ENCODE measurements around the gene PLEK.

Gene PLEK

GRCh38 chr2:68357605-68358337 lies 7.3 kb upstream of the PLEK start:
- Histone ChIP-seq H3K9me3 (ENCODE audit: control insufficient read depth, low read depth, low read length) (no peaks in the 10 kb centered on the region), H3K4me1 (ENCODE audit: control insufficient read depth, low read depth, low read length) (no peaks in the 10 kb centered on the region), H3K4me3 (ENCODE audit: low read length) (no peak overlapping the region), H3K27me3 (ENCODE audit: control insufficient read depth, insufficient read depth, low read length) (peaks cover 7% of the 10 kb centered on the region), H3K36me3 (ENCODE audit: control insufficient read depth, low read depth, low read length) (no peaks in the 10 kb centered on the region), H3K27ac (ENCODE audit: low read length) (no peak overlapping the region), H3K9ac (ENCODE audit: low read length) (no peak overlapping the region)

- Histone ChIP-seq H3K9ac (ENCODE audit: low read length) (no peak overlapping the region), H3K36me3 (ENCODE audit: control insufficient read depth, low read depth, low read length) (no peaks in the 10 kb centered on the region), H3K27me3 (ENCODE audit: control insufficient read depth, insufficient read depth, low read length) (peaks cover 11% of the 10 kb centered on the region), H3K4me1 (ENCODE audit: control insufficient read depth, low read depth, low read length) (no peaks in the 10 kb centered on the region), H3K9me3 (ENCODE audit: control insufficient read depth, low read depth, low read length) (no peaks in the 10 kb centered on the region), H3K27ac (ENCODE audit: low read length) (no peak overlapping the region), H3K4me3 (ENCODE audit: low read length) (no peak overlapping the region)
Observed at GRCh38 chr2:68359889-68360288, 5.2 kb upstream of the PLEK start.

- Histone ChIP-seq H3K9ac (ENCODE audit: low read length) (no peak overlapping the region), H3K36me3 (ENCODE audit: control insufficient read depth, low read depth, low read length) (no peaks in the 10 kb centered on the region), H3K4me1 (ENCODE audit: control insufficient read depth, low read depth, low read length) (no peaks in the 10 kb centered on the region), H3K4me3 (ENCODE audit: low read length) (no peak overlapping the region), H3K9me3 (ENCODE audit: control insufficient read depth, low read depth, low read length) (no peaks in the 10 kb centered on the region), H3K27me3 (ENCODE audit: control insufficient read depth, insufficient read depth, low read length) (peaks cover 11% of the 10 kb centered on the region), H3K27ac (ENCODE audit: low read length) (no peak overlapping the region)
Observed at GRCh38 chr2:68362069-68362468, 3.0 kb upstream of the PLEK start.

- Histone ChIP-seq H3K9ac (ENCODE audit: low read length) (no peak overlapping the region), H3K36me3 (ENCODE audit: control insufficient read depth, low read depth, low read length) (no peaks in the 10 kb centered on the region), H3K27ac (ENCODE audit: low read length) (no peak overlapping the region), H3K4me3 (ENCODE audit: low read length) (no peak overlapping the region), H3K27me3 (ENCODE audit: control insufficient read depth, insufficient read depth, low read length) (peaks cover 11% of the 10 kb centered on the region), H3K9me3 (ENCODE audit: control insufficient read depth, low read depth, low read length) (no peaks in the 10 kb centered on the region), H3K4me1 (ENCODE audit: control insufficient read depth, low read depth, low read length) (no peaks in the 10 kb centered on the region)
Observed at GRCh38 chr2:68362749-68363148, 2.3 kb upstream of the PLEK start.

- Histone ChIP-seq H3K9ac (ENCODE audit: low read length) (no peak overlapping the region), H3K4me3 (ENCODE audit: low read length) (no peak overlapping the region), H3K27ac (ENCODE audit: low read length) (no peak overlapping the region), H3K9me3 (ENCODE audit: control insufficient read depth, low read depth, low read length) (no peaks in the 10 kb centered on the region), H3K4me1 (ENCODE audit: control insufficient read depth, low read depth, low read length) (no peaks in the 10 kb centered on the region), H3K27me3 (ENCODE audit: control insufficient read depth, insufficient read depth, low read length) (peaks cover 11% of the 10 kb centered on the region), H3K36me3 (ENCODE audit: control insufficient read depth, low read depth, low read length) (no peaks in the 10 kb centered on the region)
Observed at GRCh38 chr2:68363721-68364120, 1.4 kb upstream of the PLEK start.

- no peak overlapping the region for H3K27ac ChIP-seq (ENCODE audit: low read length)
- H3K9ac ChIP-seq (ENCODE audit: low read length): no peak overlapping the region
- no peaks in the 10 kb centered on the region for H3K4me1 ChIP-seq (ENCODE audit: control insufficient read depth, low read depth, low read length)
- H3K36me3 ChIP-seq (ENCODE audit: control insufficient read depth, low read depth, low read length): no peaks in the 10 kb centered on the region
- H3K4me3 ChIP-seq (ENCODE audit: low read length): no peak overlapping the region
- H3K27me3 ChIP-seq (ENCODE audit: control insufficient read depth, insufficient read depth, low read length): peaks cover 11% of the 10 kb centered on the region
- H3K9me3 ChIP-seq (ENCODE audit: control insufficient read depth, low read depth, low read length): no peaks in the 10 kb centered on the region
Observed at GRCh38 chr2:68366083-68366560, 1.0 kb downstream of the PLEK start.

GRCh38 chr2:68367953-68368653 lies 3.0 kb downstream of the PLEK start:
- H3K27ac ChIP-seq (ENCODE audit: low read length): no peak overlapping the region
- peaks cover under 1% of the 10 kb centered on the region for H3K27me3 ChIP-seq (ENCODE audit: control insufficient read depth, insufficient read depth, low read length)
- no peaks in the 10 kb centered on the region for H3K4me1 ChIP-seq (ENCODE audit: control insufficient read depth, low read depth, low read length)
- H3K9me3 ChIP-seq (ENCODE audit: control insufficient read depth, low read depth, low read length): no peaks in the 10 kb centered on the region
- H3K36me3 ChIP-seq (ENCODE audit: control insufficient read depth, low read depth, low read length): no peaks in the 10 kb centered on the region
- H3K4me3 ChIP-seq (ENCODE audit: low read length): no peak overlapping the region
- H3K9ac ChIP-seq (ENCODE audit: low read length): no peak overlapping the region

- Histone ChIP-seq H3K27ac (ENCODE audit: low read length) (no peak overlapping the region), H3K36me3 (ENCODE audit: control insufficient read depth, low read depth, low read length) (no peaks in the 10 kb centered on the region), H3K9me3 (ENCODE audit: control insufficient read depth, low read depth, low read length) (no peaks in the 10 kb centered on the region), H3K4me1 (ENCODE audit: control insufficient read depth, low read depth, low read length) (no peaks in the 10 kb centered on the region), H3K4me3 (ENCODE audit: low read length) (no peak overlapping the region), H3K9ac (ENCODE audit: low read length) (no peak overlapping the region), H3K27me3 (ENCODE audit: control insufficient read depth, insufficient read depth, low read length) (no peaks in the 10 kb centered on the region)
Observed at GRCh38 chr2:68368654-68369336, 3.7 kb downstream of the PLEK start.

- Histone ChIP-seq H3K4me1 (ENCODE audit: control insufficient read depth, low read depth, low read length) (no peaks in the 10 kb centered on the region), H3K9ac (ENCODE audit: low read length) (no peak overlapping the region), H3K36me3 (ENCODE audit: control insufficient read depth, low read depth, low read length) (no peaks in the 10 kb centered on the region), H3K27ac (ENCODE audit: low read length) (no peak overlapping the region), H3K4me3 (ENCODE audit: low read length) (no peak overlapping the region), H3K9me3 (ENCODE audit: control insufficient read depth, low read depth, low read length) (no peaks in the 10 kb centered on the region), H3K27me3 (ENCODE audit: control insufficient read depth, insufficient read depth, low read length) (no peaks in the 10 kb centered on the region)
Observed at GRCh38 chr2:68369337-68369734, 4.3 kb downstream of the PLEK start.

GRCh38 chr2:68371138-68371537 lies 6.1 kb downstream of the PLEK start:
- no peaks in the 10 kb centered on the region for H3K9me3 ChIP-seq (ENCODE audit: control insufficient read depth, low read depth, low read length)
- no peaks in the 10 kb centered on the region for H3K4me1 ChIP-seq (ENCODE audit: control insufficient read depth, low read depth, low read length)
- H3K9ac ChIP-seq (ENCODE audit: low read length): no peak overlapping the region
- H3K27ac ChIP-seq (ENCODE audit: low read length): no peak overlapping the region
- H3K4me3 ChIP-seq (ENCODE audit: low read length): no peak overlapping the region
- no peaks in the 10 kb centered on the region for H3K27me3 ChIP-seq (ENCODE audit: control insufficient read depth, insufficient read depth, low read length)
- H3K36me3 ChIP-seq (ENCODE audit: control insufficient read depth, low read depth, low read length): no peaks in the 10 kb centered on the region

- no peak overlapping the region for H3K27ac ChIP-seq (ENCODE audit: low read length)
- H3K27me3 ChIP-seq (ENCODE audit: control insufficient read depth, insufficient read depth, low read length): no peaks in the 10 kb centered on the region
- no peak overlapping the region for H3K9ac ChIP-seq (ENCODE audit: low read length)
- no peaks in the 10 kb centered on the region for H3K4me1 ChIP-seq (ENCODE audit: control insufficient read depth, low read depth, low read length)
- H3K9me3 ChIP-seq (ENCODE audit: control insufficient read depth, low read depth, low read length): no peaks in the 10 kb centered on the region
- H3K36me3 ChIP-seq (ENCODE audit: control insufficient read depth, low read depth, low read length): no peaks in the 10 kb centered on the region
- H3K4me3 ChIP-seq (ENCODE audit: low read length): no peak overlapping the region
Observed at GRCh38 chr2:68371581-68371980, 6.5 kb downstream of the PLEK start.
